IPS-15b (cell line): Measurements from ENCODE around the gene CLCN4.

Source experiments
- H3K27me3 ChIP-seq: one replicate; pipeline ENCODE4 v1.6.1; 2013; ENCODE audit warnings: low read length; ENCODE audit not compliant: control insufficient read depth, insufficient read depth
- H3K36me3 ChIP-seq: one replicate; pipeline ENCODE4 v1.6.1; 2013; ENCODE audit warnings: low read length; ENCODE audit not compliant: control insufficient read depth, insufficient read depth
- H3K4me1 ChIP-seq: one replicate; pipeline ENCODE4 v1.6.1; 2013; ENCODE audit warnings: mild to moderate bottlenecking, low read length; ENCODE audit not compliant: control insufficient read depth, insufficient read depth
- H3K4me3 ChIP-seq: one replicate; pipeline ENCODE4 v1.5.1; 2013; ENCODE audit warnings: low read depth, low read length
- H3K9ac ChIP-seq: one replicate; pipeline ENCODE4 v1.6.1; 2013; ENCODE audit warnings: low read depth, mild to moderate bottlenecking, low read length
- H3K9me3 ChIP-seq: one replicate; pipeline ENCODE4 v1.6.1; 2013; ENCODE audit warnings: mild to moderate bottlenecking, low read length; ENCODE audit not compliant: control insufficient read depth, insufficient read depth

The CLCN4 gene

DNA sequence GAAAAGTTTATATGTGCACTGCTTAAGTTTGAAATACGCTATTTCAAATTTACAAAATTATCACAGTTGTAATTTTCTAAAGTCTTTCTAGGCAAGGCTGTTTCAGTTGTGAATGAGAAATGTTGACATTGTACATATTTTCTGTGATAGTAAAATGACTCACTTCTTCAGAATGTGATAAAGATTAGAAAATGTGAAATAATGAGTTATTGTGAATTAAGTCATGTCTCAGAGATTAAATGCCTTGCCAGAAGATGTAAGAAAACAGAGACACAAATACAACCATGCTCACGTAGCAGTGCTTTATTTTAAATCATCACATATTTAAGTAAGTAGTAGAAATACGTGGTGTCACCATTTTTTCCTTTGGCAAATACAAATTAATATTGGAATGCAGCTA, 768 bp downstream of the CLCN4 start:
- peaks cover 3% of the 10 kb centered on the region for H3K4me1 ChIP-seq
- no peaks in the 10 kb centered on the region for H3K27me3 ChIP-seq
- no peaks in the 10 kb centered on the region for H3K9me3 ChIP-seq
- no peak overlapping the region for H3K9ac ChIP-seq
- peak overlapping the region; percentile 32 for H3K4me3 ChIP-seq
- H3K36me3 ChIP-seq = no peaks in the 10 kb centered on the region

DNA sequence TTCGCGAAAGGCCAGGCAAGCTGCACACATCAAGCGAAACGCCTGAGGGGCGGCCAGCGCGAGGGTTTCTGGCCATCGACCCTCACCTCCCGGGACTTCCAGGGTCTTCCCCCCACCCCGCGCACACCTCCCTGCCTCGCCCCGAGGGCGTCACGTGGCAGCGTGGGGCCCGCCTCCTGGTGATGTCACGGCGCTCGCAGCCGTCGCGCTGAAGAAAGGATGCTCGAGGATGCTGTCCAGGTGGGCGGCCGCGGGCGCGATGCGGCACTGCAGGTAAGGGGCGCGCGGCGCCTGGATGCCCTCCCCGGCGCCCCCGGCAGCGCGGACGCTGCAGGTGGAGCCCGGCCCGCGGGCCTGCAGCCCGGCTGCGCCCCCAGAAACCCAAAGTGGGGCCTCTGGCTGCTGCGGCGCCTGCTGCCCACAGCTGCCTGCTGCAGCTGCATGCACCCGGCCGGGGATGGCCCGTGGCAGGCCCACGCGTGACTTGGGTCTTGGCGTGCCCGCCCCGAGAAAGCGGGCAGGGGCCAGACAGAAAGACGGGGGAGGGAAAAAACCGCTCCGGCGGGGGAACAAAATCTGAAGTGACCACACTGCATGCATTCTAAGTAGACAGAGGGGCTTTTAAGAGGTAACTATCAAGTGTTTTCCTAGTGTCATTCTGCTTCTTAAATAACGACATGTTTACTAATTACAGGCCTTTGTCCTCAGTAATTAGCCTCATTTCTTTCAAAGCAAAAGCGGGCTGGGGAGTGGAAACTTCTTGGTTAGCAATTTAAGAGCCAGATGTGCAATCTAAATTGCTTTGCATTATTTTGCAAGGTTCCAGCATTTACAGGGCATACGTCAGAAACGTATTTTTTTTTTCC, 1.7 kb downstream of the CLCN4 start:
- peak overlapping the region; percentile 32 for H3K4me3 ChIP-seq
- no peaks in the 10 kb centered on the region for H3K27me3 ChIP-seq
- no peaks in the 10 kb centered on the region for H3K36me3 ChIP-seq
- H3K9ac ChIP-seq = no peak overlapping the region
- no peaks in the 10 kb centered on the region for H3K9me3 ChIP-seq
- H3K4me1 ChIP-seq = peaks cover 3% of the 10 kb centered on the region

DNA sequence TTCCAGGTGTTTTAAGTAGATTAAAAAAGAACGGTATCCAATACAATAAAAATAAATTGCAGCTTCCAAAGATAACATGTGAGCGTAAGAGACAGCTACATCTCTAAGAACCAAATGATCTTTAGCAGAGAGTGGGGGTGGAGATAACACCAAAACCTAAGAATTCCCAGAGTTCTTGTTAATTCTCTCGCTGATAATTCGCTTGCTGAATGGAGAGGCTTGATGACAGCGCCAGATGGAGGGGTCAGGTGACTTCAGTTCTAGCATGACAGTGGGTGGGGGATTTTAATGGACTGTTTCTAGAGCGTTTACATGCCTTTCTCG, 2.3 kb downstream of the CLCN4 start:
- H3K9ac ChIP-seq = no peak overlapping the region
- no peaks in the 10 kb centered on the region for H3K9me3 ChIP-seq
- no peaks in the 10 kb centered on the region for H3K27me3 ChIP-seq
- no peak overlapping the region for H3K4me3 ChIP-seq
- no peaks in the 10 kb centered on the region for H3K36me3 ChIP-seq
- peaks cover 3% of the 10 kb centered on the region for H3K4me1 ChIP-seq

DNA sequence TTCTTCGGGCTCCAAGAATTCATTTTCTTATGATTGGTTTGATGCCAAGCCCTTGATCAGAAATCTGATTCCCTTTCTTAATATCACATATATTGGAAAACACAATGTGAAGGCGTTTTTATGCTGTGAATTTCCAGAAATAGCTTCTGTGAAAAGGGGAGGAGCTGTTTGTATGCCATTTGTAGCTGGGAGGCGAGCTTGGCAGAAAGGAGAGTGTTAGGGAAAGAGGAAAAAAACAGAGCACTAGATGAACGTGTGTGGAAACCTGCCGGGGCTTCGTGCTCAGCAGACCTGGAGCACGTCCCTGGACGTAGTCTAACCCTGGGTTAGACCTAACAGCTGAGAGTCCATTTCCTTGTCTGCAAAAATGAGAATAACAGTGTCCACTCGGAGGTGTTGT, 3.4 kb downstream of the CLCN4 start:
- Histone ChIP-seq H3K9me3 (no peaks in the 10 kb centered on the region), H3K4me1 (peaks cover 3% of the 10 kb centered on the region), H3K36me3 (no peaks in the 10 kb centered on the region), H3K9ac (no peak overlapping the region), H3K4me3 (no peak overlapping the region), H3K27me3 (no peaks in the 10 kb centered on the region)

DNA sequence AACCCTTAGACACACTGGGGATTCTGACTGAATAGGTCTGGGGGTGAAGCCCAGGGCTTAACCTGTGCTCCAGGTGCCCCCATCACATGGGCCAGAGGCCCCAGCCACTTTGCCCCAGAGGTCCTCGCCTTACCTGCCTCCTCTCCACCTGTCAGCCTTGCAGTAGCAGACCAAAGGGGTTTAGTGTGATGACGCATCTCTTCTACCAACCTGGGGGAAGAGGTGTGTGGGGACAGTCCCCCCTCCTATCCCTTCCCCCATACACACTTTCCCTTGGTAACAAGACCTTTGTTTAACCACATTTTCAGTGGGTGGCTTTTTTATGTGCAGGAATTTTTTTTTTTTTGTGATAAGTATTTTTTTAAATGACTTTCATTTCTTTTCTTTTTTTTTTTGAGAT, 6.3 kb downstream of the CLCN4 start:
- Histone ChIP-seq H3K9me3 (no peaks in the 10 kb centered on the region), H3K9ac (no peak overlapping the region), H3K36me3 (no peaks in the 10 kb centered on the region), H3K4me3 (no peak overlapping the region), H3K27me3 (no peaks in the 10 kb centered on the region), H3K4me1 (no peaks in the 10 kb centered on the region)

DNA sequence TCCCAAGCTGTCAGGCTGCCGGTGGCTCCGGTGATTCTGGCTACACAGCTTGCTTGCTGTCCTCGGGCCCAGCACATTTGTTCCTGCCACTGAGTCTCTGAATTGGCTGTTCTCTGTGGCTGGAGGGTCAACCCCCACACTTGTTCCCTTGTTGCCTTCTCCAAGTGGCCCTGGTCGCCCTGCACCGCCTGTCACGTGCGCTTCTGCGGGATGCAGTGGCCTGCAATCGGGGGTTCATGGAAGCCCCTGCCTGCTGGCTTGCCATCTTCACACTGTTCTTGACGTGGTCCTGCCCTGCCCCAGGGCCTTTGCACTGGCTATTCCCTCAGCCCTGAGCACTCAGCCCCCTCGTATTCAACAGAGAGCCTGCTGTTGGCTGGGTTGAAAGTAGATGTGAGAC, 8.1 kb downstream of the CLCN4 start:
- no peak overlapping the region for H3K4me3 ChIP-seq
- H3K36me3 ChIP-seq = no peaks in the 10 kb centered on the region
- no peaks in the 10 kb centered on the region for H3K27me3 ChIP-seq
- no peak overlapping the region for H3K9ac ChIP-seq
- no peaks in the 10 kb centered on the region for H3K9me3 ChIP-seq
- no peaks in the 10 kb centered on the region for H3K4me1 ChIP-seq

DNA sequence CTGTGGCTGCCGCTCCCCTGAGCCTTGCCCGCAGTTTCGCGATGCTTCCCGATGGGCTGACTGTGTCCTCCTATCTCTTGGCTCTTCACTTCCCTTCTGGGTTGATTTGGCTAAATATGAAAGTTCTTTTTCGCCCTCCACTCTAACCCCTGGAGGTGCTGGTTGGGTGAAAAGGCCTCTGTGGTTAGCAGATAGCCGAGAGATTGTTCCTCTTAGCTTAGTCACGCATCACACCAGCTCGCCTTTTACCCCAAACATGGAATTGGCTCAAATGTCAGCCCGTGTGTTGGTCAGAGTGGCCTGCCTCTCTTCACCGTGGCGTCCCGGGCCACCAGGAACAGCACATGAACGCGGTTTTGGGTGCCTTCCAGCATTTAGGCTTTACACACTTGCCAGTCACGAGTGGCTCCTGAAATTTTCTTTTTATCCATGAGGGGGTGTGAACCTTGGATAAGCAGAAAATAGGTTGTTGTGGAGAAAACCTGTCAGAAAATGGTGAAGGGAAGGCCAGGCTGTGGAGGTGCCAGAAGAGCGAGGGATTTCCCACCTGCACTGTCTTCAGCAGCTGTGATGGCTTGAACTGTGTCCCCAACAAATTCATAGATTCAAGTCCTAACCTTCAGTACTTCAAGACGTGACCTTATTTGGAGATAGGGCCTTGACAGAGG, 8.9 kb downstream of the CLCN4 start:
- no peaks in the 10 kb centered on the region for H3K4me1 ChIP-seq

DNA sequence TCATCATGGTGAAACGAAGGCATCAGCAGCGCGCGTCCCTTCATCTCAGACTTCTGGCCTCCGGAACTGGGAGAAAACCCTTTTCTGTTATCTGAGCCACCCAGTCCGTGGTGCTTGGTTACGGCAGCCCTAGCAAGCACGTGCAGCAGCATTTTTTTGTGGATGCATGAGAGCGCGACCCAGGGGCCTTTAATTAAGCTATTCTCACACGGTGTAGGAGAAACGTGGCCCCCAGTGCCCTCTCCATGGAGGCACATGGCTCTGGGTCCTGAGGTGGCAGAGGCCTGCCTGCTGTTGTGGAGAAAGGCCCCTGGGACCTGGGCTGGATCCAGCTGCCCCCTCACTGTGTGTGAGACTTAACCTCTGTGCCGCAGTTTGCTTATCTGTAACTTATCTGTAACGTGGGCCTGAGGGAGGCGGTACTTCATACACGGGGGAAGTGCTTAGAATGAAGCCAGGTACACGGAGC, 9.5 kb downstream of the CLCN4 start:
- no peaks in the 10 kb centered on the region for H3K4me1 ChIP-seq
- H3K9me3 ChIP-seq = no peaks in the 10 kb centered on the region
- no peaks in the 10 kb centered on the region for H3K27me3 ChIP-seq
- H3K4me3 ChIP-seq = no peak overlapping the region
- H3K9ac ChIP-seq = no peak overlapping the region
- no peaks in the 10 kb centered on the region for H3K36me3 ChIP-seq

More for the DNA sequence above, 8.9 kb downstream of the CLCN4 start:
- Histone ChIP-seq H3K27me3 (no peaks in the 10 kb centered on the region), H3K9ac (no peak overlapping the region), H3K36me3 (no peaks in the 10 kb centered on the region), H3K9me3 (no peaks in the 10 kb centered on the region), H3K4me3 (no peak overlapping the region)

DNA sequence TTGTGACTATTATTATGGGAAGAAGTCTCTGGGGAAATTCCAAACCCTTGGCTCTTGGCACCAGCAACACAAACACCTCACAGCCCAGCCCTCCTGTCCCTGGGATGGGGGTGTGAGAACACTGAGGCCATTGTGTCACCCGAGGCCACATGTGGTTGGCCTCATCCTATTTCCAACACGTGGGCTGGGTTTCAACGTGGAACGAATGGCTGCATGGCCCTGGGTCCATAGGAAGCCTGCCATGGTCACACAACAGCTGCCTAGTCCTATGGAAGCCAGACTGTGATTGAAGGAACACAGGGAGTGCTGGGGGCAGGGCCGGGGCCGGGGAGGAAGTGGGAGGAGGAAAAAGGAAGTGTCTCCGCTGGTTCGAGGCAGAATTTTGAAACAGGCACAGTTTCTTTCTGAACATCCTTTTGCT, 10.0 kb downstream of the CLCN4 start:
- Histone ChIP-seq H3K4me3 (no peak overlapping the region), H3K4me1 (no peaks in the 10 kb centered on the region), H3K27me3 (no peaks in the 10 kb centered on the region), H3K9ac (no peak overlapping the region), H3K9me3 (no peaks in the 10 kb centered on the region), H3K36me3 (no peaks in the 10 kb centered on the region)

DNA sequence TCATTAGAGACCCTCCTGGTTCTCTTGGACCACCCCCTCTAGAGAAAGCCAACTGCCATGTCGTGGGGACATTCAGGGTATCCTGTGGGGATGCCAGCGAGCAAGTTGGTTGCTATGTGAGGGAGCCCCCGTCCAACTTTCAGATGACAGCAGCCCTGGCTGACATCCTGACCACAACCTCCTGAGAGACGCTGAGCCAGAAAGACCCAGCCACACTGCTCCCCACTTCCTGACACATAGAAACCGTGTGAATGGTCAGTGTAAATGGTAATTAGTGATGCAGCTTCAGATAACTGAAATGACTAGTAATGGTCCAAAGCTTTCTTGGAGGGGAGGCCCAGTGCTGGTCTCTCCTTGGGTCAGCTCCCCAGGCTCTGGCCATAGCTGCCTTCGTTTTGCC, 10.8 kb downstream of the CLCN4 start:
- Histone ChIP-seq H3K9me3 (no peaks in the 10 kb centered on the region), H3K4me3 (no peak overlapping the region), H3K4me1 (no peaks in the 10 kb centered on the region), H3K9ac (no peak overlapping the region), H3K36me3 (no peaks in the 10 kb centered on the region), H3K27me3 (no peaks in the 10 kb centered on the region)

DNA sequence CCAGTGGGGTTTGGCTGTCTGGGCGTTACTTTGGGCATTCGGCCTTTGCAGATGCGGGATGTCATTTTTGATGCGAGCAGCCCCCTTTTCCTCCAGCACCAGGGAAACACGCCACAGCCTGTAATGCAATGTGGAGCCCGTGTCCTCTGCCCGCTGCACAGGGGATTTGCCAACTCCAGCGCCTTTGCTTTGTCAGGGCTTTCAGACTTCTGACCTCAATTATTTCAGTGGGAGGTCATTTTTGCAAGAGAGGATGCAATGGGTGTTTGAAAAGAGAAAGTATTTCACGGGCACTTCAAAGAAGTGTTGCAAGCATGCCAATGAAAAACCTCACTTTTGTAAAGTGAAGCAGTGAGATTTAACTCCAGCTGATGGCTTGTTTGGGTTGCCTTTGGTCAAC, 11.5 kb downstream of the CLCN4 start:
- no peak overlapping the region for H3K4me3 ChIP-seq
- no peaks in the 10 kb centered on the region for H3K36me3 ChIP-seq
- no peaks in the 10 kb centered on the region for H3K9me3 ChIP-seq
- H3K4me1 ChIP-seq = no peaks in the 10 kb centered on the region
- H3K27me3 ChIP-seq = no peaks in the 10 kb centered on the region
- H3K9ac ChIP-seq = no peak overlapping the region

DNA sequence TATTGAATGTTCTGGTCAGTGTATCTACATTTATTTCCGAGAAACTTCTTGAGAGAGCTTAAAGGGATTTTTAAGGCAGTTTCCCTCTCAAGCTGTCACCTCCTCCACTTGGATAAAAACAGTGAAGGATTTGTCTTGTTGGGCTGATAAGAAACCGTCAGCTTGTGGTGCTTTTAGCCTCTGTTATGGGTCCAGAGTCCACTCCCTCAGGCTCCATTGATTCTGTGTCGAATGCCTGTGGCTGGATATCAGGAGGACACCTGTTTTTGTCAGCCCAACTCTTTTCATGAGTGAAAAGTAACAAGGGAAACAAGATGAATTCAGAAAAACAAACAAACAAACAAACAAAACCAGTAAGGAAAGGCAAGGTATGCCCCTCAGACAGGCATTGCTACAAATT, 12.4 kb downstream of the CLCN4 start:
- Histone ChIP-seq H3K27me3 (no peaks in the 10 kb centered on the region), H3K9ac (no peak overlapping the region), H3K36me3 (no peaks in the 10 kb centered on the region), H3K4me1 (peaks cover 3% of the 10 kb centered on the region), H3K4me3 (no peak overlapping the region), H3K9me3 (no peaks in the 10 kb centered on the region)
